HepG2 (cell line): Measurements from ENCODE around the gene PEAK1.

Experiments used
- CEBPG ChIP-seq: IDR thresholded peaks from 2 replicates; pipeline ENCODE4 v1.6.1; 2016
- CREM ChIP-seq, 2 experiments: sonication (generic) in 1 of 2; formaldehyde crosslinking in 1 of 2; IDR thresholded peaks; 2 replicates each; pipeline versions ENCODE4 v1.4.0 to v1.6.1; 2016 to 2020; ENCODE audit warnings: antibody characterized with exemption in 1 of 2, mild to moderate bottlenecking in 1 of 2, missing genetic modification reagents in 1 of 2
- EZH2 ChIP-seq: conservative IDR thresholded peaks from 2 replicates; pipeline ENCODE4 v1.6.1; 2012; ENCODE audit warnings: mild to moderate bottlenecking, low read depth, low read length, moderate library complexity
- FOXK2 ChIP-seq: fragments of 450-650 bp; IDR thresholded peaks from 2 replicates; pipeline ENCODE4 v1.6.1; 2016
- HDAC2 ChIP-seq: sonication (generic); formaldehyde crosslinking; IDR thresholded peaks from 2 replicates; pipeline ENCODE4 v1.4.0; 2020; ENCODE audit warnings: missing genetic modification reagents
- RNF219 ChIP-seq: sonication (generic); formaldehyde crosslinking; IDR thresholded peaks from 2 replicates; pipeline ENCODE4 v1.5.0; 2020; ENCODE audit warnings: mild to moderate bottlenecking, missing genetic modification reagents
- YY1 ChIP-seq: IDR thresholded peaks from 2 replicates; pipeline ENCODE4 v1.6.1; 2011; ENCODE audit warnings: low read length, low read depth, moderate library complexity, mild to moderate bottlenecking; ENCODE audit not compliant: insufficient read depth, insufficient replicate concordance
- ZNF652 ChIP-seq: IDR thresholded peaks from 2 replicates; pipeline ENCODE4 v1.6.1; 2016; ENCODE audit warnings: low read depth, borderline replicate concordance
- ZNF709 ChIP-seq: sonication (generic); formaldehyde crosslinking; IDR thresholded peaks from 2 replicates; pipeline ENCODE4 v1.5.0; 2020; ENCODE audit warnings: mild to moderate bottlenecking, missing genetic modification reagents
- ZNF777 ChIP-seq: sonication (generic); formaldehyde crosslinking; IDR thresholded peaks from 2 replicates; pipeline ENCODE4 v1.4.0; 2020; ENCODE audit warnings: missing genetic modification reagents
- TF ChIP-seq, protein P1 (sequence below): sonication (generic); formaldehyde crosslinking; IDR thresholded peaks from 2 replicates; pipeline ENCODE4 v1.5.0; 2020; ENCODE audit warnings: mild to moderate bottlenecking, missing genetic modification reagents, moderate library complexity
- TF ChIP-seq, protein P2 (sequence below): sonication (generic); formaldehyde crosslinking; IDR thresholded peaks from 2 replicates; pipeline ENCODE4 v1.4.0; 2020; ENCODE audit warnings: missing genetic modification reagents

GRCh38 chr15:77120576-77120975, 299.3 kb downstream of the PEAK1 start:
- no peak for TF ChIP-seq FOXK2
- TF ChIP-seq, protein P1, sequence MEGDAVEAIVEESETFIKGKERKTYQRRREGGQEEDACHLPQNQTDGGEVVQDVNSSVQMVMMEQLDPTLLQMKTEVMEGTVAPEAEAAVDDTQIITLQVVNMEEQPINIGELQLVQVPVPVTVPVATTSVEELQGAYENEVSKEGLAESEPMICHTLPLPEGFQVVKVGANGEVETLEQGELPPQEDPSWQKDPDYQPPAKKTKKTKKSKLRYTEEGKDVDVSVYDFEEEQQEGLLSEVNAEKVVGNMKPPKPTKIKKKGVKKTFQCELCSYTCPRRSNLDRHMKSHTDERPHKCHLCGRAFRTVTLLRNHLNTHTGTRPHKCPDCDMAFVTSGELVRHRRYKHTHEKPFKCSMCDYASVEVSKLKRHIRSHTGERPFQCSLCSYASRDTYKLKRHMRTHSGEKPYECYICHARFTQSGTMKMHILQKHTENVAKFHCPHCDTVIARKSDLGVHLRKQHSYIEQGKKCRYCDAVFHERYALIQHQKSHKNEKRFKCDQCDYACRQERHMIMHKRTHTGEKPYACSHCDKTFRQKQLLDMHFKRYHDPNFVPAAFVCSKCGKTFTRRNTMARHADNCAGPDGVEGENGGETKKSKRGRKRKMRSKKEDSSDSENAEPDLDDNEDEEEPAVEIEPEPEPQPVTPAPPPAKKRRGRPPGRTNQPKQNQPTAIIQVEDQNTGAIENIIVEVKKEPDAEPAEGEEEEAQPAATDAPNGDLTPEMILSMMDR (CRISPR knock-in tag): no peak
- TF ChIP-seq HDAC2 (CRISPR knock-in tag): no peak
- TF ChIP-seq YY1: no peak
- TF ChIP-seq, protein P2, sequence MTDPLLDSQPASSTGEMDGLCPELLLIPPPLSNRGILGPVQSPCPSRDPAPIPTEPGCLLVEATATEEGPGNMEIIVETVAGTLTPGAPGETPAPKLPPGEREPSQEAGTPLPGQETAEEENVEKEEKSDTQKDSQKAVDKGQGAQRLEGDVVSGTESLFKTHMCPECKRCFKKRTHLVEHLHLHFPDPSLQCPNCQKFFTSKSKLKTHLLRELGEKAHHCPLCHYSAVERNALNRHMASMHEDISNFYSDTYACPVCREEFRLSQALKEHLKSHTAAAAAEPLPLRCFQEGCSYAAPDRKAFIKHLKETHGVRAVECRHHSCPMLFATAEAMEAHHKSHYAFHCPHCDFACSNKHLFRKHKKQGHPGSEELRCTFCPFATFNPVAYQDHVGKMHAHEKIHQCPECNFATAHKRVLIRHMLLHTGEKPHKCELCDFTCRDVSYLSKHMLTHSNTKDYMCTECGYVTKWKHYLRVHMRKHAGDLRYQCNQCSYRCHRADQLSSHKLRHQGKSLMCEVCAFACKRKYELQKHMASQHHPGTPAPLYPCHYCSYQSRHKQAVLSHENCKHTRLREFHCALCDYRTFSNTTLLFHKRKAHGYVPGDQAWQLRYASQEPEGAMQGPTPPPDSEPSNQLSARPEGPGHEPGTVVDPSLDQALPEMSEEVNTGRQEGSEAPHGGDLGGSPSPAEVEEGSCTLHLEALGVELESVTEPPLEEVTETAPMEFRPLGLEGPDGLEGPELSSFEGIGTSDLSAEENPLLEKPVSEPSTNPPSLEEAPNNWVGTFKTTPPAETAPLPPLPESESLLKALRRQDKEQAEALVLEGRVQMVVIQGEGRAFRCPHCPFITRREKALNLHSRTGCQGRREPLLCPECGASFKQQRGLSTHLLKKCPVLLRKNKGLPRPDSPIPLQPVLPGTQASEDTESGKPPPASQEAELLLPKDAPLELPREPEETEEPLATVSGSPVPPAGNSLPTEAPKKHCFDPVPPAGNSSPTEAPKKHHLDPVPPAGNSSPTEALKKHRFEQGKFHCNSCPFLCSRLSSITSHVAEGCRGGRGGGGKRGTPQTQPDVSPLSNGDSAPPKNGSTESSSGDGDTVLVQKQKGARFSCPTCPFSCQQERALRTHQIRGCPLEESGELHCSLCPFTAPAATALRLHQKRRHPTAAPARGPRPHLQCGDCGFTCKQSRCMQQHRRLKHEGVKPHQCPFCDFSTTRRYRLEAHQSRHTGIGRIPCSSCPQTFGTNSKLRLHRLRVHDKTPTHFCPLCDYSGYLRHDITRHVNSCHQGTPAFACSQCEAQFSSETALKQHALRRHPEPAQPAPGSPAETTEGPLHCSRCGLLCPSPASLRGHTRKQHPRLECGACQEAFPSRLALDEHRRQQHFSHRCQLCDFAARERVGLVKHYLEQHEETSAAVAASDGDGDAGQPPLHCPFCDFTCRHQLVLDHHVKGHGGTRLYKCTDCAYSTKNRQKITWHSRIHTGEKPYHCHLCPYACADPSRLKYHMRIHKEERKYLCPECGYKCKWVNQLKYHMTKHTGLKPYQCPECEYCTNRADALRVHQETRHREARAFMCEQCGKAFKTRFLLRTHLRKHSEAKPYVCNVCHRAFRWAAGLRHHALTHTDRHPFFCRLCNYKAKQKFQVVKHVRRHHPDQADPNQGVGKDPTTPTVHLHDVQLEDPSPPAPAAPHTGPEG (CRISPR knock-in tag): no peak
- TF ChIP-seq ZNF777 (CRISPR knock-in tag): no peak
- no peak for TF ChIP-seq ZNF652
- TF ChIP-seq CREM (IDR thresholded peaks at IDR 0.05): no peak
- no peak for TF ChIP-seq CREM (CRISPR knock-in tag; IDR thresholded peaks at IDR 0.05)
- no peak for TF ChIP-seq CEBPG (CRISPR knock-in tag)
- TF ChIP-seq RNF219: no peak
- no peak for TF ChIP-seq ZNF709 (CRISPR knock-in tag)
- no peak for TF ChIP-seq EZH2
